ENCODE data around the gene ADGRG6.

Gene ADGRG6

DNA sequence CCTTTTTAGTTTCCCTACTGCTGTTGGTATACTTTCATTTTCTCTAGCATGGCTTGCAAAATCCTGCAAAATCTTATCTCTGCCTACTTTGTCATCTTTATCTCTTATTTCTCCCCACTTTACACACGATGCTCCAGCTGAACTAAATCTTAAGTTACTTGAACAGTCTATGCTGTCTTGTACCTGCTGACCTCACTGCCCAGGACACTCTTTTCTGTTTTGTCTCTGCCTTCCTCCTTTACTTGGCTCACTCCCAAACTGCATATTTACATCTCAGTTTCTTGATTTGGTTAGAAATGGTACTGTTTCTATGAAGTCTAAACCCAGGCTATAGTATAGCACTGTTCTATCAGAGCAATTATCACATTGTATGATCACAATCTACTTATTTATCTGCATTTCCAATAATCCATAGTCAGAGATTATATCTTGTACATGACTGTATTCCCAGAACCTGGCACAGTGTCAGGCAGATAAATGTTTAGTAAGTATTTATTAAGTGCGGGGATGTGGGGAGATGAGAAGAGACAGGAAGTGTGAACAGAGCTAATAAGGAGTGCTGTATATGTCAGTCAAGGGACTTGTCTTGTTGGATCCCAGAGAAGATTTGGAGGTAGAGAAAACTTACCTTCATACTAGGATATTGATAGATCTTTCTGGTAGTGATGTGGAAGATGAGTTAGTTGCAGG lies 57.6 kb downstream of the ADGRG6 start:
- no peak for TF ChIP-seq EZH2 (IDR thresholded peaks at IDR 0.05; ENCODE audit: borderline replicate concordance, low read length)
- TF ChIP-seq CTCF (IDR thresholded peaks at IDR 0.05; ENCODE audit: low read length): no peak
- Histone ChIP-seq H3K27ac (ENCODE audit: low read depth, low read length, poor library complexity, severe bottlenecking) (no peak overlapping the region), H3K27me3 (ENCODE audit: insufficient read depth, low read length) (no peaks in the 10 kb centered on the region), H3K4me1 (ENCODE audit: insufficient read depth, low read length, severe bottlenecking) (no peaks in the 10 kb centered on the region), H3K4me2 (ENCODE audit: low read length) (no peak overlapping the region), H3F3A (ENCODE audit: insufficient read depth, low read length) (no peaks in the 10 kb centered on the region), H2AFZ (ENCODE audit: low read length) (no peak overlapping the region), H3K79me2 (ENCODE audit: insufficient read depth, low read length) (no peaks in the 10 kb centered on the region), H3K9me2 (ENCODE audit: low read depth, low read length) (no peaks in the 10 kb centered on the region), H3K9ac (ENCODE audit: low read length) (no peak overlapping the region), H3K4me3 (ENCODE audit: low read depth, low read length, poor library complexity, severe bottlenecking) (no peak overlapping the region), H3K36me3 (ENCODE audit: insufficient read depth, low read length) (no peaks in the 10 kb centered on the region), H3K9me3 (ENCODE audit: low read length) (no peaks in the 10 kb centered on the region), H4K20me1 (ENCODE audit: insufficient read depth, low read length) (no peaks in the 10 kb centered on the region)

- Histone ChIP-seq H4K20me1 (ENCODE audit: insufficient read depth, low read length) (no peaks in the 10 kb centered on the region), H3K4me3 (ENCODE audit: low read depth, low read length, poor library complexity, severe bottlenecking) (no peak overlapping the region)
Observed at GRCh38 chr6:142361345-142361744, 59.5 kb downstream of the ADGRG6 start.

GRCh38 chr6:142361779-142362750 lies 60.3 kb downstream of the ADGRG6 start:
- Histone ChIP-seq H3K4me1 (ENCODE audit: insufficient read depth, low read length, severe bottlenecking) (no peaks in the 10 kb centered on the region), H3K79me2 (ENCODE audit: insufficient read depth, low read length) (no peaks in the 10 kb centered on the region), H3K9me2 (ENCODE audit: low read depth, low read length) (no peaks in the 10 kb centered on the region), H3K9me3 (ENCODE audit: low read length) (no peaks in the 10 kb centered on the region), H3K4me2 (ENCODE audit: low read length) (no peak overlapping the region), H3K9ac (ENCODE audit: low read length) (no peak overlapping the region), H3K4me3 (ENCODE audit: low read depth, low read length, poor library complexity, severe bottlenecking) (no peak overlapping the region), H3K27ac (ENCODE audit: low read depth, low read length, poor library complexity, severe bottlenecking) (no peak overlapping the region), H3K27me3 (ENCODE audit: insufficient read depth, low read length) (no peaks in the 10 kb centered on the region), H2AFZ (ENCODE audit: low read length) (no peak overlapping the region), H4K20me1 (ENCODE audit: insufficient read depth, low read length) (no peaks in the 10 kb centered on the region), H3F3A (ENCODE audit: insufficient read depth, low read length) (no peaks in the 10 kb centered on the region), H3K36me3 (ENCODE audit: insufficient read depth, low read length) (no peaks in the 10 kb centered on the region)
- TF ChIP-seq EZH2 (IDR thresholded peaks at IDR 0.05; ENCODE audit: borderline replicate concordance, low read length) (no peak), CTCF (IDR thresholded peaks at IDR 0.05; ENCODE audit: low read length) (no peak)

More at GRCh38 chr6:142361345-142361744, 59.5 kb downstream of the ADGRG6 start:
- TF ChIP-seq CTCF (IDR thresholded peaks at IDR 0.05; ENCODE audit: low read length) (no peak), EZH2 (IDR thresholded peaks at IDR 0.05; ENCODE audit: borderline replicate concordance, low read length) (no peak)
- Histone ChIP-seq H3K9ac (ENCODE audit: low read length) (no peak overlapping the region), H3F3A (ENCODE audit: insufficient read depth, low read length) (no peaks in the 10 kb centered on the region), H2AFZ (ENCODE audit: low read length) (no peak overlapping the region), H3K9me3 (ENCODE audit: low read length) (no peaks in the 10 kb centered on the region), H3K27ac (ENCODE audit: low read depth, low read length, poor library complexity, severe bottlenecking) (no peak overlapping the region), H3K36me3 (ENCODE audit: insufficient read depth, low read length) (no peaks in the 10 kb centered on the region), H3K4me1 (ENCODE audit: insufficient read depth, low read length, severe bottlenecking) (no peaks in the 10 kb centered on the region), H3K4me2 (ENCODE audit: low read length) (no peak overlapping the region), H3K79me2 (ENCODE audit: insufficient read depth, low read length) (no peaks in the 10 kb centered on the region), H3K27me3 (ENCODE audit: insufficient read depth, low read length) (no peaks in the 10 kb centered on the region), H3K9me2 (ENCODE audit: low read depth, low read length) (no peaks in the 10 kb centered on the region)

All from OCI-LY1 (cell line).